Caki2 (cell line): ENCODE results near the gene STH. TPM values are rescaled to one million over a fixed set of nuclear protein-coding genes. Genes with fewer than 3 reads are reported as not detected.

Experiments
- DNase-seq: peaks from one replicate; pipeline ENCODE4 v3.0.0-alpha.2; 2015; ENCODE audit warnings: low read depth
- in situ Hi-C: cut with HindIII; loops from 2 replicates; pipeline ENCODE4 v1.10.0; 2016; ENCODE audit warnings: low sequenced_read_pairs, low pct_unique_long_range_greater_than_20kb, mixed read lengths
- total RNA-seq: library from RNA; depleted of rRNA; stranded (reverse); fragments of >200 nt; shearing (Covaris generic); gene quantifications from 2 replicates; pipeline ENCODE4 v1.2.3, GENCODE V29; 2014; ENCODE audit warnings: low replicate concordance

Gene STH
- total RNA-seq, 1 experiment from 2014 or later, result 1.0 TPM

DNA sequence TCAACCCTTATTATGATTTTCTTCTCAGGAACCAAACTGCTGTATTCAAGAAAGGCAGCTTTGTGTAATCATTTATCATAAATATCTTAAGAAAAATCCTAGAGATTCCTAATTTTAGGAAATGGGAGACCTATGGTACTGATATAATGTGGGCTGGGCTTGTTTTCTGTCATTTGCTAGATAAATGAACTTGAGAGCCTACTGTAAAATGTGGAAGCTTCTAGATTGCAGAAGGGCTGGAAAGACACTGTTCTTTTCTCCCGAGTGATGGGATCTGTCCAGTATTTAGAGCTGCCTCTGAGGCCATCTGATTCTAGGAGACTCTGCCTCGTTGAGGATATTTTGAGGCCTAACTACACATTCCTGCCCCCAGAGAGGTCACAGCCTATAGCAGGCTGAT is 19.9 kb upstream of the STH start:
- no peak for DNase-seq
- in situ Hi-C loops, result no loop called here

DNA sequence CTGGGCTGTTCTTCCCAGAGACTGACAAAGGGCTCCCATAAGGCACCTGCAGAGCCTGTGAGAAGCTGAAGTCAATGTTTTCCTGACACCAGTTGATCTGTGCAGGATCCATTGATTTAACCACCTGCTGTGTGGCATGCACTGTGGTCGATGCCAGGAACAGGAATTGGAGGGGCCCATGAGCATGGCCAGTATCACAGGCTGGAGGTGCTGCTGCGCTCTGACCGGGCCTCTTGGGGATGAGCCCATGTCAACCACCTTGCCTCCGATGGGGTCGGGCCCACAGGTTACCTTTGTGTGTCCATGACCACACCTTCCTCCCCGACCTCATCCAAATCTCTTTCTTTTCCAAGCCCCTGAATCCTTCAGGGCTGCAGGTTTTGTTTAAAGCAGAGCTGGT is 18.2 kb upstream of the STH start:
- in situ Hi-C loops, result no loop called here
- no peak for DNase-seq

- no peak for DNase-seq
- in situ Hi-C loops, result no loop called here
These were observed 17.7 kb upstream of the STH start for GRCh38 chr17:45981306-45981705.

DNA sequence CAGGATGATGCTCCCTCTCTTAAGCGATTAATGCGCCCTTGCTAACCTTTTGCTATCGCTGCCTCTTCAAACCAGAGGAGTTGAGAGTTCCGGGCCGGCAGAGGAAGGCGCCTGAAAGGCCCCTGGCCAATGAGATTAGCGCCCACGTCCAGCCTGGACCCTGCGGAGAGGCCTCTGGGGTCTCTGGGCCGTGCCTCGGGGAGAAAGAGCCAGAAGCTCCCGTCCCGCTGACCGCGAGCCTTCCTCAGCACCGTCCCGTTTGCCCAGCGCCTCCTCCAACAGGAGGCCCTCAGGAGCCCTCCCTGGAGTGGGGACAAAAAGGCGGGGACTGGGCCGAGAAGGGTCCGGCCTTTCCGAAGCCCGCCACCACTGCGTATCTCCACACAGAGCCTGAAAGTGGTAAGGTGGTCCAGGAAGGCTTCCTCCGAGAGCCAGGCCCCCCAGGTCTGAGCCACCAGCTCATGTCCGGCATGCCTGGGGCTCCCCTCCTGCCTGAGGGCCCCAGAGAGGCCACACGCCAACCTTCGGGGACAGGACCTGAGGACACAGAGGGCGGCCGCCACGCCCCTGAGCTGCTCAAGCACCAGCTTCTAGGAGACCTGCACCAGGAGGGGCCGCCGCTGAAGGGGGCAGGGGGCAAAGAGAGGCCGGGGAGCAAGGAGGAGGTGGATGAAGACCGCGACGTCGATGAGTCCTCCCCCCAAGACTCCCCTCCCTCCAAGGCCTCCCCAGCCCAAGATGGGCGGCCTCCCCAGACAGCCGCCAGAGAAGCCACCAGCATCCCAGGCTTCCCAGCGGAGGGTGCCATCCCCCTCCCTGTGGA is 16.0 kb upstream of the STH start:
- in situ Hi-C loops, result no loop called here

DNA sequence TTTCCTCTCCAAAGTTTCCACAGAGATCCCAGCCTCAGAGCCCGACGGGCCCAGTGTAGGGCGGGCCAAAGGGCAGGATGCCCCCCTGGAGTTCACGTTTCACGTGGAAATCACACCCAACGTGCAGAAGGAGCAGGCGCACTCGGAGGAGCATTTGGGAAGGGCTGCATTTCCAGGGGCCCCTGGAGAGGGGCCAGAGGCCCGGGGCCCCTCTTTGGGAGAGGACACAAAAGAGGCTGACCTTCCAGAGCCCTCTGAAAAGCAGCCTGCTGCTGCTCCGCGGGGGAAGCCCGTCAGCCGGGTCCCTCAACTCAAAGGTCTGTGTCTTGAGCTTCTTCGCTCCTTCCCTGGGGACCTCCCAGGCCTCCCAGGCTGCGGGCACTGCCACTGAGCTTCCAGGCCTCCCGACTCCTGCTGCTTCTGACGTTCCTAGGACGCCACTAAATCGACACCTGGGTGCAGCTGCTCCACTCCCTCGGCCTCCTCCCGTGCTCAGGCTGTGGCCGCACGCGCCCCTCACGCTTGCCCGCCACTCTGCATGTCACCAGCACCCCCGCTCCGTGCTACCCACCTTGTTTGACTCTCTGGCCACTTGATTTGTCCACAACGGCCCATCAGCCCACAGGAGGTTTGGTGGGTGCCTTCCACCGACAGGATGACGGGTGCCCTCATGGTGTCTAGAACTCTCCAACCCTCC is 15.3 kb upstream of the STH start:
- in situ Hi-C loops, result no loop called here

More for the DNA sequence above, 16.0 kb upstream of the STH start:
- no peak for DNase-seq

GRCh38 chr17:45984368-45984767 is 14.7 kb upstream of the STH start:
- no peak for DNase-seq
- in situ Hi-C loops, result no loop called here

More for the DNA sequence above, 15.3 kb upstream of the STH start:
- no peak for DNase-seq

- no peak for DNase-seq
- in situ Hi-C loops, result no loop called here
These were observed 13.6 kb upstream of the STH start for GRCh38 chr17:45985447-45985846.

- in situ Hi-C loops, result no loop called here
These were observed 13.0 kb upstream of the STH start for GRCh38 chr17:45986056-45986455.

GRCh38 chr17:45987706-45988105 is 11.3 kb upstream of the STH start:
- DNase-seq, result no peak
- in situ Hi-C loops, result no loop called here

More at GRCh38 chr17:45986056-45986455, 13.0 kb upstream of the STH start:
- no peak for DNase-seq

DNA sequence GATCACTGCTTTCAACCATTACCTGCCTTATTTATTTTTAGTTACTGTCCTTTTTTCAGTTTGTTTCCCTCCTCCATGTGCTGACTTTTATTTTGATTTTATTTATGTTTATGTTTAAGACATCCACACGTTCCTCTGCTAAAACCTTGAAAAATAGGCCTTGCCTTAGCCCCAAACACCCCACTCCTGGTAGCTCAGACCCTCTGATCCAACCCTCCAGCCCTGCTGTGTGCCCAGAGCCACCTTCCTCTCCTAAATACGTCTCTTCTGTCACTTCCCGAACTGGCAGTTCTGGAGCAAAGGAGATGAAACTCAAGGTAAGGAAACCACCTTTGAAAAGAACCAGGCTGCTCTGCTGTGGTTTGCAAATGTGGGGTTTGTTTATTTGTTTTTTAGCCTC is 9.3 kb upstream of the STH start:
- in situ Hi-C loops, result no loop called here

GRCh38 chr17:45990886-45991285 is 8.2 kb upstream of the STH start:
- in situ Hi-C loops, result no loop called here
- DNase-seq, result no peak

More for the DNA sequence above, 9.3 kb upstream of the STH start:
- DNase-seq, result no peak

DNA sequence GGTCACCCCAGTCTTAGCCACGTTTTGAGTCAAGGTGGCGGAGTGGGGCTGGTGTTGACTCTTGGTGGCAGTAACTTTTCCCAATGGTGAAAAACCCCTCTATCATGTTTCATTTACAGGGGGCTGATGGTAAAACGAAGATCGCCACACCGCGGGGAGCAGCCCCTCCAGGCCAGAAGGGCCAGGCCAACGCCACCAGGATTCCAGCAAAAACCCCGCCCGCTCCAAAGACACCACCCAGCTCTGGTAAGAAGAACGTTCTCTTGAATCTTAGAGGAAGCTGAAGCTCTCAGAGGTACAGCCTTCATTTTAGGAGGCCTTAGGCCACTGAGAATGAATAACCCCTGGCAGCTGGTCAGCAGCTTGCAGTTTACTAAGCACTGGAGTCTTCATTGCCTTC is 7.7 kb upstream of the STH start:
- in situ Hi-C loops, result no loop called here
- DNase-seq, result no peak

DNA sequence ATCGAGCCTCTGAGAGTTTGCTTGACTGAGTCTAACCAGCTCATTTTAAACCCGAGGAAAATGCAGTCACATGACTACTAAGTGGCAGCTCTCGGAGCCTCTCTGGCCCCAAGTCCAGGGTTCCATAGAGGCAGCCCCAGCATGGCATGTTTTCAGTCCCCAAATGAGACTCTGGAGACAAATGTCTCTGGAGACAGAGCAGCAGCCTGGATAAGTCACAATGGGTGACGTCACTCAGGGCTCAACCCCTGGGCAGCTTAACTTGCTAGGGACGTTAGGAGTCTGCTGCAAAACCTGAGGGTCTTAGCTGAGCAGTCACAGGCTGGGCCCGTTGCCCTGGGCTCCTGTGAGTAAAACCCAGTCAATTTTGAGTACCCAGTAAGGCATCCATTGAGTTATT is 6.9 kb upstream of the STH start:
- no peak for DNase-seq
- in situ Hi-C loops, result no loop called here

DNA sequence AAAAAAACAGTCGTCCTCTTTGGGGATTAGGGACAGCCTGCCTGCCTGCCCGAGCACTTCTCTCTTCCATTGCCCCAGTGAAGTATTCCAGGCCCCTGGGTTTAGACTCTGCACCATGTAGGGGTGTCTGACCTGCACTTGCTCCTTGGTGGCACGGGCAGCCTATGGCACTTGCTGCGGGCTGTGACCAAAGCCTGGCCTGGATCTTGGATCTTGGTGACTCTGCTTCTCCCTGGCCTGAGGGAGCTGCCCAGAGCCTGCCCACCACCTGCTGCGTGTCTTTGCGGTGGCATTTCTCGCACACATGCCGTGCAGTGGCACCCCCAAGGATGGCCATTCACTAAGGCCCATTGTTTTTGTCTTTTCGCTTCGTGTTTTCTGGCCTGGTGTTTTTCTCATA is 6.1 kb upstream of the STH start:
- in situ Hi-C loops, result no loop called here
- DNase-seq, result no peak

DNA sequence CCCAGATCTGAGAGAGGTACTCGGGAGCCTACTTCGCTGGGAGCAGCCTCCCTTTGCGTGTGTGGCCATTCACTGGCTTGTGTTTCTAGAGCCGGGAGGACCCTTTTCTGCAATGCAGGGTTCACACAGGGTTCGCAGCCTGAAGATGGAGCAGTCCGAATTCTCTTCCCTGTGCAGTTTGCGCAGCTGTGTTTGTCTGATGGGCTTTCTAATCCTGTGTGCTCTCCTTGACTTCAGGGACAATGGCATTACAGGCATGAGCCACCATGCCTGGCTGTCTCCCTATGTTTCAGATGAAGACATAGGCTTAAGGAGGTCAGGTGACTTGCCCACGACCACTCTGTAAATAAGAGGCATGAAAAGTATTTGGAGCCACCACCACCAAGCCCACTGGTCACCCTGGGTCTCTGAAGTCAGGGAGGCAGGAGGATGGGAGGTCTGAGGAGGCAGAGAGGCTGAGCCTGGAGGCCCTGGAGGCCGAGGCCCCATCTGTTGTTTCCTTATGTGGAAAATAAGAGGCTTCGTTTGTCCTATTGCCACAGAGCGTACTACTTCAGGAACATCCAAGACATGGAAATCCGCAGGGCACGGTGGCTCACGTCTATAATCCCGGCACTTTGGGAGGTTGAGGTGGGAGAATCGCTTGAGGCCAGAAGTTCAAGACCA is 5.0 kb upstream of the STH start:
- in situ Hi-C loops, result no loop called here
- no peak for DNase-seq

DNA sequence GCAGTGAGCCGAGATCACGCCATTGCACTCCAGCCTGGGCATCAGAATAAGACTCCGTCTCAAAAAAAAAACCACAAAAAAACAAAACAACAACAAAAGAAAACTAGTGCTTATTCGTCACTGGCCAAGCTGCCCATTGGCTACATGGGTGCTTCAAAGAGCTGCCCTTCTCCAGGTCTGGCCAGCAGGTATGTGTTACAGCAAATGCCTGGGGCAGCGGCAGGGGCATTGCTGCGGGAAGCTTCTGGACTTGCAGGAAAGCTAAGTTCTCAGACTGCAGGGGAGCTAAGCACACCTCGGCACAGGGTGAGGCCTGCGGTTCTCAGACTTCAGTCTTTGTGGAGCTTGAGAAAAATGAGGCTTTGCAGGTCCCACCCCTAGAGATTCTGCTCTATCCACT is 4.1 kb upstream of the STH start:
- no peak for DNase-seq
- in situ Hi-C loops, result no loop called here

GRCh38 chr17:45995627-45996270 is 3.3 kb upstream of the STH start:
- in situ Hi-C loops, result no loop called here
- DNase-seq, result no peak

GRCh38 chr17:45996282-45996937 is 2.6 kb upstream of the STH start:
- in situ Hi-C loops, result no loop called here
- no peak for DNase-seq
